ENCODE measurements around the gene PRADC1.
A peak's percentile ranks its signal among the peaks of the same experiment; 100 is the strongest.

PRADC1 gene

GRCh38 chr2:73232403-73233153 lies 461 bp downstream of the PRADC1 start:
- H3K4me2 ChIP-seq (ENCODE audit: insufficient read depth, low read length) = peak overlapping the region; percentile 85
- no peaks in the 10 kb centered on the region for H3K27me3 ChIP-seq (ENCODE audit: insufficient read depth, low read length, poor library complexity)
- H3K9ac ChIP-seq (ENCODE audit: low read depth, low read length) = peak overlapping the region; percentile 93
- DNase-seq (peak; percentile 44), ATAC-seq (ENCODE audit: insufficient read depth, low read depth) (no peak)
- peak overlapping the region; percentile 68 for H3K27ac ChIP-seq (ENCODE audit: low read length)
- TF ChIP-seq CTCF (IDR thresholded peaks at IDR 0.05; ENCODE audit: borderline replicate concordance, extremely low read depth, low read length, poor library complexity, severe bottlenecking) (peak; percentile 19), EZH2 (IDR thresholded peaks at IDR 0.05; ENCODE audit: borderline replicate concordance, low read depth, low read length, severe bottlenecking) (no peak)
- H3K4me3 ChIP-seq (ENCODE audit: low read depth in 1 of 2, low read length in 2 of 2) = peak overlapping the region; percentile 63 to 71
- peaks cover 43% of the 10 kb centered on the region for H3K4me1 ChIP-seq (ENCODE audit: insufficient read depth, low read length)
- H2AFZ ChIP-seq (ENCODE audit: low read depth, low read length) = peak overlapping the region; percentile 83
- H4K20me1 ChIP-seq (ENCODE audit: insufficient read depth, low read length) = peaks cover 29% of the 10 kb centered on the region
- peaks cover 50% of the 10 kb centered on the region for H3K36me3 ChIP-seq (ENCODE audit: insufficient read depth, low read length)
- no peaks in the 10 kb centered on the region for H3K9me3 ChIP-seq (ENCODE audit: insufficient read depth, low read length, severe bottlenecking)
- peaks cover 47% of the 10 kb centered on the region for H3K79me2 ChIP-seq (ENCODE audit: insufficient read depth, low read length)

- ATAC-seq (ENCODE audit: insufficient read depth, low read depth) = no peak
- H3K36me3 ChIP-seq (ENCODE audit: insufficient read depth, low read length) = peaks cover 60% of the 10 kb centered on the region
- no peak for TF ChIP-seq CTCF (IDR thresholded peaks at IDR 0.05; ENCODE audit: borderline replicate concordance, extremely low read depth, low read length, poor library complexity, severe bottlenecking)
- TF ChIP-seq EZH2 (IDR thresholded peaks at IDR 0.05; ENCODE audit: borderline replicate concordance, low read depth, low read length, severe bottlenecking) = no peak
Measured at GRCh38 chr2:73228631-73229030, 4.4 kb downstream of the PRADC1 start.

GRCh38 chr2:73227086-73227485 lies 6.0 kb downstream of the PRADC1 start:
- Histone ChIP-seq H3K36me3 (ENCODE audit: insufficient read depth, low read length) (peaks cover 75% of the 10 kb centered on the region), H4K20me1 (ENCODE audit: insufficient read depth, low read length) (peaks cover 6% of the 10 kb centered on the region), H2AFZ (ENCODE audit: low read depth, low read length) (no peak overlapping the region), H3K9me3 (ENCODE audit: insufficient read depth, low read length, severe bottlenecking) (no peaks in the 10 kb centered on the region), H3K4me3 (ENCODE audit: low read depth in 1 of 2, low read length in 2 of 2) (no peak overlapping the region), H3K79me2 (ENCODE audit: insufficient read depth, low read length) (0 out of 2 replicates have a peak, but pooled peaks cover 4% of the 10 kb centered on the region), H3K4me1 (ENCODE audit: insufficient read depth, low read length) (peaks cover 5% of the 10 kb centered on the region), H3K4me2 (ENCODE audit: insufficient read depth, low read length) (no peak overlapping the region), H3K27me3 (ENCODE audit: insufficient read depth, low read length, poor library complexity) (no peaks in the 10 kb centered on the region), H3K9ac (ENCODE audit: low read depth, low read length) (no peak overlapping the region), H3K27ac (ENCODE audit: low read length) (no peak overlapping the region)
- DNase-seq = no peak
- TF ChIP-seq EZH2 (IDR thresholded peaks at IDR 0.05; ENCODE audit: borderline replicate concordance, low read depth, low read length, severe bottlenecking) (no peak), CTCF (IDR thresholded peaks at IDR 0.05; ENCODE audit: borderline replicate concordance, extremely low read depth, low read length, poor library complexity, severe bottlenecking) (no peak)
- no peak for ATAC-seq (ENCODE audit: insufficient read depth, low read depth)

More at GRCh38 chr2:73228631-73229030, 4.4 kb downstream of the PRADC1 start:
- H3K9me3 ChIP-seq (ENCODE audit: insufficient read depth, low read length, severe bottlenecking) = no peaks in the 10 kb centered on the region
- H3K27me3 ChIP-seq (ENCODE audit: insufficient read depth, low read length, poor library complexity) = no peaks in the 10 kb centered on the region
- H2AFZ ChIP-seq (ENCODE audit: low read depth, low read length) = no peak overlapping the region
- peaks cover 3% of the 10 kb centered on the region; the same call in 1 of the 2 replicates for H4K20me1 ChIP-seq (ENCODE audit: insufficient read depth, low read length)
- H3K9ac ChIP-seq (ENCODE audit: low read depth, low read length) = no peak overlapping the region
- peaks cover 11% of the 10 kb centered on the region for H3K79me2 ChIP-seq (ENCODE audit: insufficient read depth, low read length)
- no peak for DNase-seq
- no peak overlapping the region for H3K27ac ChIP-seq (ENCODE audit: low read length)
- peaks cover 15% of the 10 kb centered on the region for H3K4me1 ChIP-seq (ENCODE audit: insufficient read depth, low read length)
- H3K4me2 ChIP-seq (ENCODE audit: insufficient read depth, low read length) = no peak overlapping the region
- no peak overlapping the region for H3K4me3 ChIP-seq (ENCODE audit: low read depth in 1 of 2, low read length in 2 of 2)

All from DND-41 (cell line).